Tibial nerve (tissue), 4 donors: ENCODE results near the gene TPD52L1.

Experiments
- EP300 ChIP-seq, 2 donors: sonication (generic); formaldehyde crosslinking; IDR thresholded peaks; one replicate each; pipeline ENCODE4 v1.6.1; 2017; ENCODE audit warnings: antibody characterized with exemption in 2 of 2, mild to moderate bottlenecking in 1 of 2
- POLR2A ChIP-seq, 2 donors: fragments of 450-650 bp; IDR thresholded peaks; one replicate each; pipeline ENCODE4 v1.6.1; 2017; ENCODE audit warnings: antibody characterized with exemption in 2 of 2, mild to moderate bottlenecking in 2 of 2, moderate library complexity in 2 of 2
- TF ChIP-seq, protein P1 (sequence below), 5 experiments: fragments of 200-600 bp in 3 of 5; fragments of 450-650 bp in 2 of 5; sonication (generic) in 3 of 5; IDR thresholded peaks; one replicate each; pipeline ENCODE4 v1.5.1; 2016 to 2019; ENCODE audit warnings: antibody characterized with exemption in 5 of 5, mild to moderate bottlenecking in 3 of 5, moderate library complexity in 2 of 5

DNA sequence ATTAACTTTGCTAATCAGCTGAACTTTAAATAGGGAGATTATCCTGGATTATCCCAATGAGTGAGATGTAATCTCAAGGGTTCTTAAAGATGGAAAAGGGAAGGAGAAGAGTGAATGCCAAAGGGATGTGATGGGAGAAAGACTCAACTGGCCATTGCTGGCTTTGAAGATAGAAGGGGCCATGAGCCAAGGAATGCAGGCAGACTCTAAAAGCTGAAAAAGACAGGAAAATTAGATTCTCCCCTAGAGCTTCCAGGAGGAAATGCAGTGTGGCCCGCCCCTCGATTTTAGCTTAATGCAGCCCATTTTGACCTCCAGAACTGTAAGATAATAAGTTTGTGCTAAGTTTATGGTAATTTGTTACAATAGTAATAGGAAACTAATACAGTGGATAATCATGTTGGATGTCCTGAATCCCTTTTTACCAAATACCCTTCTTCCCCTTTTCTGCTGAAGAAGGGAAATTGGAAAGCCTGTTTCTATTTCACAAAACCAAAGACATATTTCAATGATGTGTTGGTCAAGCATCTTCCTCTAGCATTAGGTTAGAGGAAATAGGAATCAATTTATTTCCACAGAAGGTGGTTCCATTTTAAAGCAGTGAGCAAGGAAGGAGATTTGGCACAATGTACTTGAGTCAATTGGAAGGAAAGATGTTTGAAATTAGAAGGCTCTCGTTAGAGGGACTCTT, 151.5 kb downstream of the TPD52L1 start:
- TF ChIP-seq, protein P1, sequence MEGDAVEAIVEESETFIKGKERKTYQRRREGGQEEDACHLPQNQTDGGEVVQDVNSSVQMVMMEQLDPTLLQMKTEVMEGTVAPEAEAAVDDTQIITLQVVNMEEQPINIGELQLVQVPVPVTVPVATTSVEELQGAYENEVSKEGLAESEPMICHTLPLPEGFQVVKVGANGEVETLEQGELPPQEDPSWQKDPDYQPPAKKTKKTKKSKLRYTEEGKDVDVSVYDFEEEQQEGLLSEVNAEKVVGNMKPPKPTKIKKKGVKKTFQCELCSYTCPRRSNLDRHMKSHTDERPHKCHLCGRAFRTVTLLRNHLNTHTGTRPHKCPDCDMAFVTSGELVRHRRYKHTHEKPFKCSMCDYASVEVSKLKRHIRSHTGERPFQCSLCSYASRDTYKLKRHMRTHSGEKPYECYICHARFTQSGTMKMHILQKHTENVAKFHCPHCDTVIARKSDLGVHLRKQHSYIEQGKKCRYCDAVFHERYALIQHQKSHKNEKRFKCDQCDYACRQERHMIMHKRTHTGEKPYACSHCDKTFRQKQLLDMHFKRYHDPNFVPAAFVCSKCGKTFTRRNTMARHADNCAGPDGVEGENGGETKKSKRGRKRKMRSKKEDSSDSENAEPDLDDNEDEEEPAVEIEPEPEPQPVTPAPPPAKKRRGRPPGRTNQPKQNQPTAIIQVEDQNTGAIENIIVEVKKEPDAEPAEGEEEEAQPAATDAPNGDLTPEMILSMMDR (IDR thresholded peaks at IDR 0.05) = no peak
- TF ChIP-seq EP300 (IDR thresholded peaks at IDR 0.05) (no peak), POLR2A (IDR thresholded peaks at IDR 0.05) (no peak)
